GM12892 (cell line): ENCODE data around the gene ACY1.

Experiments used
- POLR2A ChIP-seq: IDR thresholded peaks from 2 replicates; pipeline ENCODE4 v1.6.1; 2011; ENCODE audit warnings: low read depth, low read length, control low read depth
- POLR2AphosphoS5 ChIP-seq: IDR thresholded peaks from 2 replicates; pipeline ENCODE4 v1.6.1; 2011; ENCODE audit warnings: low read depth, low read length, control low read depth

GRCh38 chr3:51971350-51971749 is 12.0 kb upstream of the ACY1 start:
- TF ChIP-seq POLR2A (no peak), POLR2AphosphoS5 (no peak)
